HG02943 (cell line): ENCODE results near the gene ACOX3.

Experiments used
- ATAC-seq: cut with Tn5 transposase; IDR thresholded peaks from one replicate; pipeline ENCODE4 v1.9.1; 2021; ENCODE audit warnings: mild to moderate bottlenecking, low read depth, moderate library complexity; ENCODE audit not compliant: unreplicated experiment

Gene ACOX3

GRCh38 chr4:8468746-8469535, 28.4 kb upstream of the ACOX3 start:
- ATAC-seq = no peak

GRCh38 chr4:8467016-8467415, 26.5 kb upstream of the ACOX3 start:
- no peak for ATAC-seq

DNA sequence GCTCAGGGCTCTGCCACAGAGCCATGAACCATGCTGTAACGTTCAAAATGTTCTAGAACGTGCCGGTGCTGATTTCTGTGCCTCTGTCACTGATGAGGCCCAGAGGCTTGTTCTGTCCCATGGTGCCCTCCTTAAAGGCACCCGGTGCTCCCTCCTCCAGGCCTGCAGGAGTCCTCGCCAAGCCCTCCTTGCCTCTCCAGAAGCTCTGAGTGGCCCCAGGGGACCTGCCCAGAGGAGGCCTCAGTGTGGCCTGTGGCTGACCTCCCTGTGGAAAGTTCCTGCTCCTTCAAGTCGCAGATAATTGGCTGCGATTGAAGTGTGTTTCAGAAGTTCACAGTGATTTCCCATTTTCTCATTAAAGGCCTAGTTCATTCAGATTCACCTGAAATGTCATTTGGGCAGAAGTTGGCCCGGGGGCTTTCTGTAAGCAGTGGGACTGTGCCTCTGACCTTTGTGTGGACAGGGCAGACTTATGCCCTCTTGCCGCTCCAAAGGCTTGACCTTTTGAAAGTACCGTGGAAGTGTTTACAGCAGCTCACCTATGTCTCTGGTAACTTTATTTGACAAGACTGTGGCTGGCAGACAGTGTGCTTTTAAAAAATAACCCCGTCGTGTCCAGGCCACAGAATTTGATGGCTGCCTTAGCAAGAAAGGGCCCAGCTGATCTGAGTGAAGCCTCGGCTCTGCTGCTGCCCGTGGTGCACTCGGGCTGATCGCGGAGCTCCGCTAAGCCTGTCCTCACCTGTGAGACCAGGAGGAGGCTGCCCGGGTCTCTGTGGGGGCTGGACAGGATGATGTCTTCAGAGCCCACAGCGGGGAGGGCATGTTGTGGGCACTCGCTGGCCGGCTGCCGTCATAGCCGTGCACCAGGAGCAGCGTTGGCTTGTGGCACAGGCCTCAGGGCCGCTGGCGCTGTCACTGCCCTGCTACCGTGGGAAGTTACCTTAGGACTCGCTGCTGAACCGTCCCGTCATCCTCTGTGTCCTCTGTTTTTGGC, 25.4 kb upstream of the ACOX3 start:
- ATAC-seq = no peak

DNA sequence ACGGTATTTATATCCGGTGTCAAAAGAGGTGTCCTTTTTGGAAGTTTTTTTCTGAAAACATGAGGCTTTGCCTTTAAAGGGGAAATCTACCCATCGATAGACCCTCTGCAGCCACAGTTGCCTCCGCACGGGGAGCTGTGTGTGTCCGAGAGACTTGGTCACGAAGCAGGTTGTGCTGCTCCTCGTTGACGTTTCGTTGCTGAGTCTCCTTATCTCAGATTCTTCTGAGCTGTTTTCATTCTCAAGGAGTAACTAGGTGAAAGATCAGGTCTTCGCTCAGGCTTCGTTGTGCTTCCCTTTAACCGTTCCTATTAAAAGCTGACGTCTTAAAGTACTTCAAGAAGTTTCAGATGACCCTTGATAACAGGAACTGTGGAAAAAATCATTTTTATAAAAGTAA, 23.9 kb upstream of the ACOX3 start:
- ATAC-seq = no peak

DNA sequence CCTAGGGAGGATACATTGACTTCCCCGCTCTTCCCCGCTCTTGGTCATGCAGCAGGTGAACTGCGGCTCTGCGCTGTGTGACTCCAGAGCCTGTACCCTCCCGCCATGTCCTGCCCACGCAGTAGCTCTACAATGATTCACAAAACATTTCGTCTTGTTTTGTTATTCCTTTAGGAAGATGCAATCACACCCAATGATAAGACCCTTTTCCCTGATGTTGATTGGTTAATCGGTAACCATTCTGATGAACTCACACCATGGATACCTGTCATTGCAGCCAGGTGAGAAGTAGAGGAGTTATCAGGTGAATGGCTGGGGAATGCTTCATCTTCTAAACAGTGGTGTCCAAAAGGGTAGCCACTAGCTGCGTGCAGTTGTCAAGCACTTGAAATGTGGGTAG, 23.3 kb upstream of the ACOX3 start:
- no peak for ATAC-seq

DNA sequence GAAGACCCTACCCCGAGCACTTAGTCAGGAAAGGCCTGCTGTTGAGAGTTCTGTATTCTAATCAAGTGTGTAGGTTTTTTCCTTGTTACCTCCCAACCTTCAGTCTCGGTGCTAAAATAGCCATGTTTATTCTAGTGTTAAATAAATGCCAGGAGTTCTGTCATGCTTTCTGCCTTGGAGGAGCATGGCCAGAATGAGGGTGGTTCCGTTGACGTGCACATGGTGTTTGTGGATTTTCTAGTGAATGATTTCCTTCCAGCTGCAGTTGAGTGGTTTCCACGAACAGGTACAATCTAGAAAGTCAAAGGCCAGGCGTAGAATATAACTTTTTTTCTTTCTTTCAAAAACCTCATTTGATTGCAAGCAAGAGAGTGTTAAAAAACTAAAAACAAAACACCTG, 21.1 kb upstream of the ACOX3 start:
- ATAC-seq = no peak

DNA sequence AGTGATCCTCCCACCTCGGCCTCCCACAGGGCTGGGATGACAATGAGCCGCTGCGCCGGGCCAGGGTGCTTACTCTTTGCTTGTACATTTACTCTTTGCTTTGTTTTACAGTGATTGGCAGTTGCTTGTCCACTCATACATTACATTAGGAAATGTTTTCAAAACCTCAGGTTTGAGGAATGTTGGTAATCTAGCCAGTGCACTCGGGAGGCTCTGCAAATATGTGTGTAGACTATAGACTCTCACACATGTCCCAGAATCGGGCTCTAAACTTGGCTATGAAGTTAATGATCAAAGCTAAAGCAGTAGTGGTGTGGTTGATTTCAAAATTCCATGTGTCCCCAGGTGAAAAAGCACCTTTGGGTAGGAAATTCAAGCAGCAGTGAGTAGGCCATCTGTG, 20.6 kb upstream of the ACOX3 start:
- ATAC-seq = no peak

- ATAC-seq = no peak
Measured at GRCh38 chr4:8459867-8460445, 19.4 kb upstream of the ACOX3 start.

DNA sequence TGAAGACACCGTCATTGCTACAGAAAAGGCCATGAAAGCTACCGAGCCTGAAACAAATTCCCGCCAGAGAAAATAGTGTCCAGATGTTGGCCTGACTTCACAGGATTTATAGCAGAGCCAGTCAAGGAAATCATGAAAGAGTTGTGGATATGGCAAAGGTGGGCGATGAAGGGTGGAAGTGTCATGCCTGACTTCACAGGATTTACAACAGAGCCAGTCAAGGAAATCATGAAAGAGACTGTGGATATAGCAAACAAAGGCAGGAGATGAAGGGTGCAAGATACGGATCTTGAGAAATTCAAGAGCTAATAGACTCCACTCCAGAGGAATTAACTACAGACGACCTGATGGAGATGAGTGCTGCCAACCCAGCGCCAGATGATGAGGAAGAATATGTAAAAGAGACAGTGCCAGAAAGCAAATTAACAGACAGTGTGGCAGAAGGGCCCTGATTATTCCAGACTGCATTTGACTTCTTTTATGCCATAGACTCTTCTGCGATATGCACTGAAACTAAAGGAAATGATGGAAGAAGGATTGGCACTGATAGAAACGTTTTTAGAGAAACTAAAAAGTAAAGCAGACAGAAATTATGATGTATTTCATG, 17.2 kb upstream of the ACOX3 start:
- no peak for ATAC-seq

DNA sequence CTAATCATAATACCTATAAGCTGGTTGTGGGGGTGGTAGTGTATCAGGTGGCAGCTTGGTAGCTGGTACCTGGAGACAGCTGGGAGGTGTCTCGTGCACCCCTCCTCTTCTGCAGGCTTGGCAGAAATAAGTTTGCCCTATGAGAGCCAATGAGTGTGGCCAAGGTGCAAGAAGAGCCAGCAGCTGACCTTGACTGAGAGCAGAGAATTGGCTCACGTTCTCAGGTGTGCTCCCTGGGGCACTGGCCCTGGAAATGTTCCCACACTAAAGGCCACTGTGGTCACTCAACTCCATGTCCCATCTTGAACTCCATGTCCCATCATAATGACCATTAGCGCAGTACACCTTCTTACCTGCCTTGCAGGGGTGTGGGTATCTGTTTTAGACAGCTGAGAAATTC, 13.4 kb upstream of the ACOX3 start:
- no peak for ATAC-seq

GRCh38 chr4:8451440-8452182, 11.1 kb upstream of the ACOX3 start:
- ATAC-seq = no peak

DNA sequence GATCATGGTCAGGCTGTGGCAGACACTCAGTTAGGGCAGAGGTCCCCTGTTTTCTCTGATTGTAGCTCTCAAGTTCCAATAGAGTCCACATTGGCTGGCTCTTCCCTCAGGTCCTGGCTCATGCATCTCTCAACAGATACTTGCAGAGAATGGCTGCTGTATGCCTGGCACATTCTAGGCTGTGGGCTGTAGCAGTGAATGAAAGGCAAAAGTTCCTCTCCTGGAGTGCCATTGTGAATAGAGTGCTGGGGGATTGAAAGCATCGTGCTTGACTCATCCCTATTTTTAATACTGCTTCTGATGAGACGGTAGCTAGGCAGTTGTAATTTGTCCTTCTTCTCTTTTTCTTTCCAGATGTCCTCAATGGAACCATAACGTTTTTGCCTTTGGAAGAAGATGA, 5.6 kb upstream of the ACOX3 start:
- no peak for ATAC-seq

GRCh38 chr4:8443801-8444200, 3.3 kb upstream of the ACOX3 start:
- no peak for ATAC-seq

DNA sequence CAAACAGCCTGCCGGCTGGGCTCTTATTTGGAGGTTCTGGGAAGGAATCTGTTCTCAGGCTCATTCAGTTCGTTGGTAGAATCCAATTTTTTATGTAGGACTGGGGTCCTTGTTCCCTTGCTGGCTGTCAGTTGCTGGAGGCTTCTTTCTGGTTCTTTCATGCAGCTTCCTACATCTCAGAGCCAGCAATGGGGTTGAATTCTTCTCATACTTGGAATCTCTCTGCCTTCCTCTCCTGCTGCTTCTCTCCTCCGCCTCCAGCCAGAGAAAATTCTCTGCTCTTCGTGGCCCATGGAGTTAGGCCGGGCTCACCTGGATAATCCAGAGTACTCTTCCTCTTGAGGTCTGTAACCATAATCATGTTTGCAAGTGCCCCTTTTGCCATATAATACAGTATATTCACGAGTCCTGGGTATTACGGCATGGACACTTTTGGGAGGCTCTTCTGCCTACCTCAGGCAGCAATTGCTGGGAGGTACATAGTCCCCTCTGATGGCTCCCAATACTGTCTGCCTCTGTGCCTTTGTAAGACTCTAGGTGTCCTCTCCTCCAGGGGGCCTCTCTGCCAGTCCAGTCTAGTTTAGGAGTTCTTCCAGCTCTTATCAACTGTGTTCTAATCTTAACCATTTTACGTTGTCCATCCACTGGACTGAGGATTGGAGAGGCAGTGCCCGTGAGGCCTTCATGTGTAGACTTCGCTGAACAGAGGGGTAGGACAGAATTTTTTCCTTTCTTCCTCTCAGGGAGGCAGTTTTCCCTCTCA, 2.3 kb upstream of the ACOX3 start:
- ATAC-seq = no peak

- ATAC-seq = no peak
Measured at GRCh38 chr4:8441499-8442091, 1.1 kb upstream of the ACOX3 start.

- peak; percentile 19 for ATAC-seq
Measured at GRCh38 chr4:8439914-8440491, 520 bp downstream of the ACOX3 start.

DNA sequence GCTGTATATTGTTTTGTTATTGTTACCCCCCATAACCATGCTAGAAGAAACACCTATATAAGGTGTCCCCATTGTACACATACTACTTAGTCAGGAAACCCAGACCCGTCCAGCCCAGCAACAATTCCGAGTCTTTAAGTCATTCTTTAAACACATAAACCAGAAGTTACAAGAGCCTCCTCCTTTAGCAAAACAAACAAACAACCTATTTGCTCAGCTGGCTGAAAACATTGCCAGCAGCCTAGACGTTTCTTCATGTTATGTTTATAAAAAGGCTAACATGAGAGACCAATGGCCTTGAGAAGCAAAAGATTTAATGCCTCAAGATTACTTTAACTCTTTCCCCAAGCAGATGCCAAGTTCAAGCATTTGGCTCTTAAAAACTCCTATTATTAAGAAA, 1.4 kb downstream of the ACOX3 start:
- ATAC-seq = no peak

DNA sequence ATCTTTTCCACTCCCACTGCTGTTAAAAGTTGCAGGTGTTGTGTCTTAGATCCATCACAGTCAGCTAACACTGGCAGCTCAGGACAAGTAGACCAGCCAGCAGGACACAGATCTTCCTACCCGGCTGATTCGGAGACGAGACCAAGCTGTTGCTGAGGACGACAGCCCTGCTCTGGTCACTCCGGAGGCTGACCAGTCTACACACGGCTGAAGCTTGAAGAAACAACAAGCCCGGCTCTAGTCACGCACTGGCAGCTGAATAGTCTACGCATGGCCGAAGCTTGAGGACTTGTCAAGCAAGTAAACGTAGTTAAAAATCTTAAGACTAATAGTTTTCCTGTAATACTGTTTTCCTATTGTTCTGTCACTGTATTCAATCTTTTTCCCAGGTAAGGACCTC, 1.8 kb downstream of the ACOX3 start:
- ATAC-seq = no peak

- ATAC-seq = no peak
Measured at GRCh38 chr4:8437281-8437680, 3.2 kb downstream of the ACOX3 start.
